ENCODE results near the gene DLL1. TPM values are rescaled to one million over a fixed set of nuclear protein-coding genes. Genes with fewer than 3 reads are reported as not detected.
"Not testable (repeated sequence)": the region's sequence is repeated elsewhere in the genome, so short reads cannot be mapped to it uniquely, and the experiment has no call there.

Gene DLL1
- 14.6 TPM for total RNA-seq
- long read RNA-seq, transcript DLL1-201 (11 exons, 3,174 nt), result major isoform, 11 of 34 reads
- long read RNA-seq, partial matches to known transcripts, result 8 of 34 reads
- long read RNA-seq, other reads (novel, unspliced or antisense), result 15 of 34 reads

- intact Hi-C loops (cut with DNase I), result no loop called here
- Histone ChIP-seq H3K27me3 (peaks cover 56% of the 10 kb centered on the region), H3K36me3 (no peaks in the 10 kb centered on the region), H3K27ac (peak within 1 kb of the TSS; percentile 71), H3K9me3 (no peaks in the 10 kb centered on the region), H3K4me3 (peak within 1 kb of the TSS; percentile 81), H3K4me1 (peaks cover 59% of the 10 kb centered on the region)
- no peak for DNase-seq
- peak; percentile 53 for ATAC-seq
- no peak for TF ChIP-seq CTCF (IDR thresholded peaks at IDR 0.05)
These were observed at the start of gene DLL1 for GRCh38 chr6:170290296-170291128. DLL1 (minus strand) TSS chr6:170291078; CDS start chr6:170290139, 939 bp downstream.

DNA sequence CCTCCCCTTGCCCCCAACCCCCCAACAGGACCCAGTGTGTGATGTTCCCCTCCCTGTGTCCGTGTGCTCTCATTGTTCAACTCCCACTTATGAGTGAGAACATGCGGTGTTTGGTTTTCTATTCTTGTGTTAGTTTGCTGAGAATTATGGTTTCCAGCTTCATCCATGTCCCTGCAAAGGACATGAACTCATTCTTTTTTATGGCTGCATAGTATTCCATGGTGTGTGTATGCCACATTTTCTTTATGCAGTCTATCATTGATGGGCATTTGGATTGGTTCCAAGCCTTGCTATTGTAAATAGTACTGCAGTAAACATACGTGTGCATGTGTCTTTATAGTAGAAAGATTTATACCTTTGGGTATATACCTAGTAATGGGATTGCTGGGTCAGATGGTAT, 44.3 kb upstream of the DLL1 start:
- H3K27me3 ChIP-seq; intact Hi-C loops (cut with DNase I): not testable (repeated sequence)
- peaks cover 27% of the 10 kb centered on the region for H3K36me3 ChIP-seq

DNA sequence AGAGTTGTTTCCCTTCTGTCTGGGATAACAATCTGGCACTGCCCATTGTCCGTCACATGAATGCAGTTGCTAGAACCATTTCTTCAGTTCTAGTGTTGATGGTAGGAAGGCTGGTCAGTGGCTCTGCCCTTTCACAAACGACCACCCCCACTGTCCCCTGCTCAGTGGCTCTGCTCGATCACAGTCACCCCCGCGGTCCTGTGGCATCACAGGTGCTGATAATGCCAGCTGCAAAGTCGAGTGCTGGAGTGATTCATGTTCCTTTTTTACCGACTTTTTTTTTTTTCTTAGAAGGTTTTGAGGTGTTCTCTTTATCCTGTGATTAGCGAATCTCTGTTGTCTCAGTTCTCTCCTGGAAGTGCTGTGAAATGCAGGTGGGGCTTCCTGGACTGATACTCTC, 38.4 kb upstream of the DLL1 start:
- H3K27me3 ChIP-seq, result no peaks in the 10 kb centered on the region
- H3K9me3 ChIP-seq, result no peaks in the 10 kb centered on the region
- ATAC-seq, result no peak
- H3K36me3 ChIP-seq, result peaks cover 73% of the 10 kb centered on the region
- no peak overlapping the region for H3K4me3 ChIP-seq
- no peak overlapping the region for H3K27ac ChIP-seq
- H3K4me1 ChIP-seq, result no peaks in the 10 kb centered on the region
- DNase-seq, result no peak
- TF ChIP-seq CTCF (IDR thresholded peaks at IDR 0.05), result no peak
- intact Hi-C loops (cut with DNase I), result no loop called here

More for the DNA sequence above, 44.3 kb upstream of the DLL1 start:
- H3K9me3 ChIP-seq, H3K4me3 ChIP-seq, ATAC-seq, DNase-seq, H3K4me1 ChIP-seq, H3K27ac ChIP-seq: not testable (repeated sequence)

GRCh38 chr6:170317718-170318117, 26.8 kb upstream of the DLL1 start:
- DNase-seq, result no peak
- intact Hi-C loops (cut with DNase I), result no loop called here
- H3K4me1 ChIP-seq, result no peaks in the 10 kb centered on the region
- no peaks in the 10 kb centered on the region for H3K27me3 ChIP-seq
- peaks cover 28% of the 10 kb centered on the region for H3K36me3 ChIP-seq
- peak; percentile 79 for ATAC-seq
- TF ChIP-seq CTCF (IDR thresholded peaks at IDR 0.05), result no peak
- H3K4me3 ChIP-seq, result no peak overlapping the region
- H3K27ac ChIP-seq, result peak overlapping the region; percentile 40
- no peaks in the 10 kb centered on the region for H3K9me3 ChIP-seq

DNA sequence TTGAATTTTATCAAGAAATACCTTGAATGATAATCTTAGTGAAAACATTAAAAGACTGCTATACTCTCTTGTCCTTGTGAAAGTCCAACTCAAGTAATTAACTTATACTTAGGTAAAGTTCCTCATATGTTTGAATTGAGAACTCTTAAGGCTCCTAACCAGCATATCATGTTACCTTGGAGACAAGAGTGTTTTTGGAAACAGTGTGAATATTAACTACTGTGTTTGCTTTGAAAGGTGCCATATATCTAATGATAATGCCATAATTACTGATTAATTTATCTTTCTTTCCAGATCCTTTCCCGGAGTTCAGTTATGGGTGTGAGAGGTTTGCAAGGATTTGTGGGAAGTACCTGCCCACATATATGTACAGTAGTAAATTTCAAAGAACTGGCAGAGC, 26.2 kb upstream of the DLL1 start:
- DNase-seq (no peak), ATAC-seq (no peak)
- Histone ChIP-seq H3K27ac (no peak overlapping the region), H3K27me3 (no peaks in the 10 kb centered on the region), H3K9me3 (no peaks in the 10 kb centered on the region), H3K4me1 (no peaks in the 10 kb centered on the region), H3K4me3 (no peak overlapping the region), H3K36me3 (peaks cover 23% of the 10 kb centered on the region)
- intact Hi-C loops (cut with DNase I), result no loop called here
- TF ChIP-seq CTCF (IDR thresholded peaks at IDR 0.05), result no peak

DNA sequence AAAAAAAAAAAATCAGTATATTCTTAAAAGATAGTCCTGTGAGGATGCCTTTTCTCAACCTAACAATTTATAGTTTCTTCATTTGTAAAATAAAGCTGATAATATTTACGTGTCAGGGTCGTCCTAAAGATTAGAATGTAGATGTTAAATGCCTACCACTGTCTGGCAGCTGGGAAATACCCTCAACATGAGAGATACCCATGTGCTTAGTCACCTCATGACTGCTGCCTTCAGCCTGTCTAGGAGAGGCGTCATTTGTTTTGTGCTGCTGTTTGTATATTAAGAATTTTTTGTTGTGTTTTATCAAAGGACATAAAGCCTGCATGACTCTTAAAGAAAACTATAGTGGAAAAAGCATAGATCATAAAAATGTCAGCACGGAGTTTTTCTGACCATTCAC, 25.2 kb upstream of the DLL1 start:
- ATAC-seq (no peak), DNase-seq (no peak)
- Histone ChIP-seq H3K36me3 (peaks cover 23% of the 10 kb centered on the region), H3K9me3 (no peaks in the 10 kb centered on the region), H3K4me1 (no peaks in the 10 kb centered on the region), H3K4me3 (no peak overlapping the region), H3K27ac (no peak overlapping the region), H3K27me3 (no peaks in the 10 kb centered on the region)
- TF ChIP-seq CTCF (IDR thresholded peaks at IDR 0.05), result no peak
- intact Hi-C loops (cut with DNase I), result no loop called here

All from upper lobe of right lung (tissue), 1 donor.